GM23338 (cell line): ENCODE results near the gene TFAP2E. TPM values are rescaled to one million over a fixed set of nuclear protein-coding genes. Genes with fewer than 3 reads are reported as not detected.

Experiments used
- ATAC-seq: fragments of 200-7000 bp; cut with Tn5 transposase; 3 replicates; pipeline ENCODE4 v1.9.1; 2020
- DNase-seq: peaks from one replicate; pipeline ENCODE4 v3.0.0-alpha.2; 2015; ENCODE audit warnings: low spot score
- H2AFZ ChIP-seq: fragments of 200-600 bp; sonication (generic); 2 replicates; pipeline ENCODE4 v1.8.0; 2016; ENCODE audit warnings: antibody characterized with exemption, mild to moderate bottlenecking, moderate library complexity
- H3F3A ChIP-seq: fragments of 200-600 bp; sonication (generic); replicated peaks from 2 replicates; pipeline ENCODE4 v1.8.0; 2017; ENCODE audit warnings: antibody characterized with exemption, mixed run types, low read depth
- H3K27ac ChIP-seq: fragments of 200-600 bp; sonication (generic); 2 replicates; pipeline ENCODE4 v1.6.1; 2016; ENCODE audit warnings: low read depth
- H3K27me3 ChIP-seq: fragments of 200-600 bp; sonication (generic); 2 replicates; pipeline ENCODE4 v1.8.0; 2016; ENCODE audit warnings: mild to moderate bottlenecking, mixed run types, moderate library complexity; ENCODE audit not compliant: insufficient read depth
- H3K36me3 ChIP-seq: fragments of 200-600 bp; sonication (generic); 2 replicates; pipeline ENCODE4 v1.8.0; 2016; ENCODE audit warnings: mild to moderate bottlenecking; ENCODE audit not compliant: insufficient read depth
- H3K4me1 ChIP-seq: fragments of 200-600 bp; sonication (generic); 2 replicates; pipeline ENCODE4 v1.8.0; 2016; ENCODE audit warnings: mild to moderate bottlenecking, moderate library complexity; ENCODE audit not compliant: insufficient read depth
- H3K4me2 ChIP-seq: fragments of 200-600 bp; sonication (generic); 2 replicates; pipeline ENCODE4 v1.7.1; 2017; ENCODE audit warnings: mixed run types
- H3K4me3 ChIP-seq: fragments of 200-600 bp; sonication (generic); 2 replicates; pipeline ENCODE4 v1.6.1; 2016; ENCODE audit warnings: mixed run types
- H3K79me2 ChIP-seq: fragments of 200-600 bp; sonication (generic); replicated peaks from 2 replicates; pipeline ENCODE4 v1.8.0; 2017; ENCODE audit warnings: mild to moderate bottlenecking; ENCODE audit not compliant: insufficient read depth
- H3K9me2 ChIP-seq: fragments of 200-600 bp; sonication (generic); 2 replicates; pipeline ENCODE4 v1.8.0; 2017; ENCODE audit not compliant: insufficient read depth
- H4K20me1 ChIP-seq: fragments of 200-600 bp; sonication (generic); replicated peaks from 2 replicates; pipeline ENCODE4 v1.8.0; 2017; ENCODE audit warnings: mild to moderate bottlenecking; ENCODE audit not compliant: insufficient read depth
- H3K27ac Mint-ChIP-seq: 2 replicates; pipeline ENCODE4 v1.8.0; 2020; ENCODE audit warnings: inconsistent platforms, mild to moderate bottlenecking, moderate library complexity, mixed read lengths
- H3K27me3 Mint-ChIP-seq: 3 replicates; pipeline ENCODE4 v1.8.0; 2022; ENCODE audit warnings: low read depth, mild to moderate bottlenecking, moderate library complexity, mixed read lengths, inconsistent platforms; ENCODE audit not compliant: insufficient read depth, poor library complexity
- H3K36me3 Mint-ChIP-seq: 3 replicates; pipeline ENCODE4 v1.8.0; 2021; ENCODE audit warnings: low read depth, mild to moderate bottlenecking, inconsistent platforms, moderate library complexity, mixed read lengths
- H3K4me1 Mint-ChIP-seq: 3 replicates; pipeline ENCODE4 v1.8.0; 2020; ENCODE audit warnings: mild to moderate bottlenecking, inconsistent platforms, mixed read lengths
- H3K4me3 Mint-ChIP-seq: 3 replicates; pipeline ENCODE4 v1.8.0; 2021; ENCODE audit warnings: moderate library complexity, mild to moderate bottlenecking, inconsistent platforms, mixed read lengths
- H3K9me3 Mint-ChIP-seq: 3 replicates; pipeline ENCODE4 v1.8.0; 2020; ENCODE audit warnings: moderate library complexity, mild to moderate bottlenecking, inconsistent platforms, mixed read lengths
- EZH2phosphoT487 ChIP-seq: fragments of 200-600 bp; sonication (generic); IDR thresholded peaks from one replicate; pipeline ENCODE4 v1.8.1; 2018; ENCODE audit warnings: antibody characterized with exemption; ENCODE audit not compliant: unreplicated experiment
- STAT1 ChIP-seq: IDR thresholded peaks from one replicate; pipeline ENCODE4 v1.6.1; 2016; ENCODE audit warnings: antibody characterized with exemption; ENCODE audit not compliant: unreplicated experiment
- polyA plus RNA-seq: library from polyadenylated mRNA; unstranded; fragments of >200 nt; fragmentation: Nextera tagmentation; extraction: Ambion mirVana; gene quantifications from 2 replicates; pipeline ENCODE4 v1.2.1, GENCODE V29; 2016
- total RNA-seq: library from RNA; depleted of rRNA; stranded (reverse); fragments of >200 nt; shearing (Covaris generic); gene quantifications from 2 replicates; pipeline ENCODE4 v1.2.3, GENCODE V29; 2014
- TF ChIP-seq, protein P1 (sequence below), 2 experiments: fragments of 200-600 bp in 1 of 2; sonication (generic) in 1 of 2; conservative IDR thresholded peaks; 2 replicates each; pipeline versions ENCODE4 v1.5.1 to v1.6.1; 2016 to 2017; ENCODE audit warnings: antibody characterized with exemption in 2 of 2, low read depth in 2 of 2, mild to moderate bottlenecking in 2 of 2, moderate library complexity in 1 of 2
- TF ChIP-seq, protein P2 (sequence below): fragments of 250-450 bp; sonication (Bioruptor Pico); IDR thresholded peaks from 2 replicates; pipeline ENCODE4 v1.5.0; 2020; ENCODE audit warnings: mild to moderate bottlenecking, moderate library complexity

The TFAP2E gene
- total and polyA plus RNA-seq, 2 experiments from 2014 or later: 0.34 to 1.4 TPM

DNA sequence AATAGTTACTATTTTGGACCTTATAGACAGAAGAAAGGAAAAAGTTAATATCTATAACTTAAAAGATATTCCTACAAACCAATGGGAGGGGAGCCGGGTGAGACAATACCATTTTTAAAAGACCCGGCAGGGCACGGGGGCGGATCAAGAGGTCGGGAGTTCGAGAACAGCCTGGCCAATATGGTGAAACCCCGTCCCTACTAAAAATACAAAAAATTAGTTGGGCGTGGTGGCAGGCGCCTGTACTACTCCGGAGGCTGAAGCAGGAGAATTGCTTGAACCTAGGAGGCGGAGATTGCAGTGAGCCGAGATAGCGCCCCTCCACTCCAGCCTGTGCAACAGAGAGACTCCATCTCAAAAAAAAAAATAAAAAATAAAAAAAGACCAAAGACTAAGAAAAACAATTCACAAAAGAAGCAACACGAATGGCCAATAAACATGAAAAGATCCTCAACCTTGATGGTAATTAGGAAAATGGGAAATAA is 69.4 kb downstream of the TFAP2E start:
- Histone ChIP-seq H3K27me3 (no peaks in the 10 kb centered on the region), H3K36me3 (no peaks in the 10 kb centered on the region), H3K4me3 (peak overlapping the region; percentile 93), H3K9me2 (no peaks in the 10 kb centered on the region), H2AFZ (peak overlapping the region; percentile 77), H3F3A (0 out of 2 replicates have a peak, but pooled peaks cover 3% of the 10 kb centered on the region), H3K4me1 (peaks cover 20% of the 10 kb centered on the region), H3K79me2 (peaks cover 38% of the 10 kb centered on the region), H4K20me1 (peaks cover 14% of the 10 kb centered on the region), H3K27ac (0 out of 2 replicates have a peak overlapping the region, but pooled peaks have one; percentile 98), H3K4me2 (peak overlapping the region; percentile 88)
- H3K27ac Mint-ChIP-seq: no peak overlapping the region
- H3K9me3 Mint-ChIP-seq: peaks cover 9% of the 10 kb centered on the region; the same call in 2 of the 3 replicates
- DNase-seq (no peak), ATAC-seq (peak; percentile 6; the same call in 1 of the 3 replicates)
- no peak for TF ChIP-seq STAT1
- no peak for TF ChIP-seq EZH2phosphoT487
- TF ChIP-seq, protein P1, sequence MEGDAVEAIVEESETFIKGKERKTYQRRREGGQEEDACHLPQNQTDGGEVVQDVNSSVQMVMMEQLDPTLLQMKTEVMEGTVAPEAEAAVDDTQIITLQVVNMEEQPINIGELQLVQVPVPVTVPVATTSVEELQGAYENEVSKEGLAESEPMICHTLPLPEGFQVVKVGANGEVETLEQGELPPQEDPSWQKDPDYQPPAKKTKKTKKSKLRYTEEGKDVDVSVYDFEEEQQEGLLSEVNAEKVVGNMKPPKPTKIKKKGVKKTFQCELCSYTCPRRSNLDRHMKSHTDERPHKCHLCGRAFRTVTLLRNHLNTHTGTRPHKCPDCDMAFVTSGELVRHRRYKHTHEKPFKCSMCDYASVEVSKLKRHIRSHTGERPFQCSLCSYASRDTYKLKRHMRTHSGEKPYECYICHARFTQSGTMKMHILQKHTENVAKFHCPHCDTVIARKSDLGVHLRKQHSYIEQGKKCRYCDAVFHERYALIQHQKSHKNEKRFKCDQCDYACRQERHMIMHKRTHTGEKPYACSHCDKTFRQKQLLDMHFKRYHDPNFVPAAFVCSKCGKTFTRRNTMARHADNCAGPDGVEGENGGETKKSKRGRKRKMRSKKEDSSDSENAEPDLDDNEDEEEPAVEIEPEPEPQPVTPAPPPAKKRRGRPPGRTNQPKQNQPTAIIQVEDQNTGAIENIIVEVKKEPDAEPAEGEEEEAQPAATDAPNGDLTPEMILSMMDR (conservative IDR thresholded peaks at IDR 0.05; ENCODE audit: low read depth in 2 of 2): no peak; a peak in 1 of 4 replicates
- TF ChIP-seq, protein P2, sequence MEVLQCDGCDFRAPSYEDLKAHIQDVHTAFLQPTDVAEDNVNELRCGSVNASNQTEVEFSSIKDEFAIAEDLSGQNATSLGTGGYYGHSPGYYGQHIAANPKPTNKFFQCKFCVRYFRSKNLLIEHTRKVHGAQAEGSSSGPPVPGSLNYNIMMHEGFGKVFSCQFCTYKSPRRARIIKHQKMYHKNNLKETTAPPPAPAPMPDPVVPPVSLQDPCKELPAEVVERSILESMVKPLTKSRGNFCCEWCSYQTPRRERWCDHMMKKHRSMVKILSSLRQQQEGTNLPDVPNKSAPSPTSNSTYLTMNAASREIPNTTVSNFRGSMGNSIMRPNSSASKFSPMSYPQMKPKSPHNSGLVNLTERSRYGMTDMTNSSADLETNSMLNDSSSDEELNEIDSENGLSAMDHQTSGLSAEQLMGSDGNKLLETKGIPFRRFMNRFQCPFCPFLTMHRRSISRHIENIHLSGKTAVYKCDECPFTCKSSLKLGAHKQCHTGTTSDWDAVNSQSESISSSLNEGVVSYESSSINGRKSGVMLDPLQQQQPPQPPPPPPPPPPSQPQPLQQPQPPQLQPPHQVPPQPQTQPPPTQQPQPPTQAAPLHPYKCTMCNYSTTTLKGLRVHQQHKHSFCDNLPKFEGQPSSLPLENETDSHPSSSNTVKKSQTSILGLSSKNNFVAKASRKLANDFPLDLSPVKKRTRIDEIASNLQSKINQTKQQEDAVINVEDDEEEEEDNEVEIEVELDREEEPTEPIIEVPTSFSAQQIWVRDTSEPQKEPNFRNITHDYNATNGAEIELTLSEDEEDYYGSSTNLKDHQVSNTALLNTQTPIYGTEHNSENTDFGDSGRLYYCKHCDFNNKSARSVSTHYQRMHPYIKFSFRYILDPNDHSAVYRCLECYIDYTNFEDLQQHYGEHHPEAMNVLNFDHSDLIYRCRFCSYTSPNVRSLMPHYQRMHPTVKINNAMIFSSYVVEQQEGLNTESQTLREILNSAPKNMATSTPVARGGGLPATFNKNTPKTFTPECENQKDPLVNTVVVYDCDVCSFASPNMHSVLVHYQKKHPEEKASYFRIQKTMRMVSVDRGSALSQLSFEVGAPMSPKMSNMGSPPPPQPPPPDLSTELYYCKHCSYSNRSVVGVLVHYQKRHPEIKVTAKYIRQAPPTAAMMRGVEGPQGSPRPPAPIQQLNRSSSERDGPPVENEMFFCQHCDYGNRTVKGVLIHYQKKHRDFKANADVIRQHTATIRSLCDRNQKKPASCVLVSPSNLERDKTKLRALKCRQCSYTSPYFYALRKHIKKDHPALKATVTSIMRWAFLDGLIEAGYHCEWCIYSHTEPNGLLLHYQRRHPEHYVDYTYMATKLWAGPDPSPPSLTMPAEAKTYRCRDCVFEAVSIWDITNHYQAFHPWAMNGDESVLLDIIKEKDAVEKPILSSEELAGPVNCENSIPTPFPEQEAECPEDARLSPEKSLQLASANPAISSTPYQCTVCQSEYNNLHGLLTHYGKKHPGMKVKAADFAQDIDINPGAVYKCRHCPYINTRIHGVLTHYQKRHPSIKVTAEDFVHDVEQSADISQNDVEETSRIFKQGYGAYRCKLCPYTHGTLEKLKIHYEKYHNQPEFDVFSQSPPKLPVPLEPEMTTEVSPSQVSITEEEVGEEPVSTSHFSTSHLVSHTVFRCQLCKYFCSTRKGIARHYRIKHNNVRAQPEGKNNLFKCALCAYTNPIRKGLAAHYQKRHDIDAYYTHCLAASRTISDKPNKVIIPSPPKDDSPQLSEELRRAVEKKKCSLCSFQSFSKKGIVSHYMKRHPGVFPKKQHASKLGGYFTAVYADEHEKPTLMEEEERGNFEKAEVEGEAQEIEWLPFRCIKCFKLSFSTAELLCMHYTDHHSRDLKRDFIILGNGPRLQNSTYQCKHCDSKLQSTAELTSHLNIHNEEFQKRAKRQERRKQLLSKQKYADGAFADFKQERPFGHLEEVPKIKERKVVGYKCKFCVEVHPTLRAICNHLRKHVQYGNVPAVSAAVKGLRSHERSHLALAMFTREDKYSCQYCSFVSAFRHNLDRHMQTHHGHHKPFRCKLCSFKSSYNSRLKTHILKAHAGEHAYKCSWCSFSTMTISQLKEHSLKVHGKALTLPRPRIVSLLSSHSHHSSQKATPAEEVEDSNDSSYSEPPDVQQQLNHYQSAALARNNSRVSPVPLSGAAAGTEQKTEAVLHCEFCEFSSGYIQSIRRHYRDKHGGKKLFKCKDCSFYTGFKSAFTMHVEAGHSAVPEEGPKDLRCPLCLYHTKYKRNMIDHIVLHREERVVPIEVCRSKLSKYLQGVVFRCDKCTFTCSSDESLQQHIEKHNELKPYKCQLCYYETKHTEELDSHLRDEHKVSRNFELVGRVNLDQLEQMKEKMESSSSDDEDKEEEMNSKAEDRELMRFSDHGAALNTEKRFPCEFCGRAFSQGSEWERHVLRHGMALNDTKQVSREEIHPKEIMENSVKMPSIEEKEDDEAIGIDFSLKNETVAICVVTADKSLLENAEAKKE: no peak
- H3K4me3 Mint-ChIP-seq: peak overlapping the region; percentile 100
- H3K27me3 Mint-ChIP-seq: peaks cover 9% of the 10 kb centered on the region
- peaks cover 7% of the 10 kb centered on the region; the same call in 2 of the 3 replicates for H3K36me3 Mint-ChIP-seq
- peaks cover 16% of the 10 kb centered on the region; the same call in 2 of the 3 replicates for H3K4me1 Mint-ChIP-seq
